Panc1 (cell line): ENCODE data around the gene ROR1. TPM values are rescaled to one million over a fixed set of nuclear protein-coding genes. Genes with fewer than 3 reads are reported as not detected.
A peak's percentile ranks its signal among the peaks of the same experiment; 100 is the strongest.

Experiments used
- ATAC-seq: fragments of 200-7000 bp; cut with Tn5 transposase; 2 replicates; pipeline ENCODE4 v1.9.1; 2020; ENCODE audit warnings: mild to moderate bottlenecking, moderate library complexity
- BruUV-seq: library from RNA; stranded (reverse); fragments of 400-500 nt; replicated peaks from 2 replicates; lab custom pipeline; 2021; lab: Mats Ljungman, UMichigan
- CTCF ChIA-PET: fragments of 300-600 bp; sonication (Branson Sonifier 250); formaldehyde crosslinking; loops from one replicate; lab custom pipeline; 2022; ENCODE audit warnings: antibody characterized with exemption; lab: Charles Lee
- POLR2A ChIA-PET: fragments of 300-600 bp; sonication (Branson Sonifier 250); formaldehyde crosslinking; loops from one replicate; lab custom pipeline; 2022; ENCODE audit warnings: antibody characterized with exemption; lab: Charles Lee
- DNase-seq: peaks from one replicate; pipeline ENCODE4 v3.0.0-alpha.2; 2010; ENCODE audit warnings: low read depth, low spot score
- H3K27ac ChIP-seq: 2 replicates; pipeline ENCODE4 v1.5.1; 2011; ENCODE audit warnings: mild to moderate bottlenecking, low read length, inconsistent platforms
- H3K27me3 ChIP-seq: fragments of 200-500 bp; sonication (Bioruptor generic); 2 replicates; pipeline ENCODE4 v1.6.0; 2014; ENCODE audit warnings: low read length, inconsistent platforms; ENCODE audit not compliant: control insufficient read depth, insufficient read depth
- H3K36me3 ChIP-seq: fragments of 200-500 bp; sonication (Bioruptor generic); 2 replicates; pipeline ENCODE4 v1.5.1; 2014; ENCODE audit warnings: inconsistent platforms, mild to moderate bottlenecking, low read length, moderate library complexity; ENCODE audit not compliant: control insufficient read depth, insufficient read depth
- H3K4me1 ChIP-seq: 2 replicates; pipeline ENCODE4 v1.5.1; 2011; ENCODE audit warnings: inconsistent platforms, mild to moderate bottlenecking, low read length, moderate library complexity; ENCODE audit not compliant: control insufficient read depth, insufficient read depth
- H3K4me3 ChIP-seq, 2 experiments: 2 replicates each; pipeline ENCODE4 v1.5.1; 2011 to 2012; ENCODE audit warnings: low read depth in 2 of 2, low read length in 2 of 2, mild to moderate bottlenecking in 2 of 2, inconsistent platforms in 1 of 2, moderate library complexity in 1 of 2
- H3K9me3 ChIP-seq: fragments of 200-500 bp; sonication (Bioruptor generic); 2 replicates; pipeline ENCODE4 v1.5.1; 2014; ENCODE audit warnings: low read depth, mild to moderate bottlenecking, inconsistent platforms, low read length, moderate library complexity; ENCODE audit not compliant: control insufficient read depth, insufficient read depth
- POLR2AphosphoS5 ChIP-seq: IDR thresholded peaks from 2 replicates; pipeline ENCODE4 v1.6.1; 2012; ENCODE audit warnings: mild to moderate bottlenecking, low read depth, low read length, moderate library complexity
- SIN3A ChIP-seq: IDR thresholded peaks from 2 replicates; pipeline ENCODE4 v1.6.1; 2012; ENCODE audit warnings: low read depth, mild to moderate bottlenecking, low read length, moderate library complexity, borderline replicate concordance; ENCODE audit not compliant: insufficient read depth
- TCF7L2 ChIP-seq: IDR thresholded peaks from 2 replicates; pipeline ENCODE4 v1.6.1; 2011; ENCODE audit warnings: mild to moderate bottlenecking, low read depth, low read length, inconsistent platforms
- in situ Hi-C: cut with HindIII; loops from 2 replicates; pipeline ENCODE4 v1.10.0; 2016; ENCODE audit warnings: low sequenced_read_pairs, low pct_unique_long_range_greater_than_20kb
- intact Hi-C: fragments of 100-400 bp; cut with micrococcal nuclease; formaldehyde crosslinking; loops from one replicate; pipeline ENCODE4 v1.10.0; 2022; ENCODE audit not compliant: unreplicated experiment
- total RNA-seq: library from RNA; stranded (reverse); gene quantifications from one replicate; pipeline ENCODE4 v1.2.1, GENCODE V29; 2021; ENCODE audit not compliant: unreplicated experiment
- TF ChIP-seq, protein P1 (sequence below): fragments of 450-650 bp; IDR thresholded peaks from 2 replicates; pipeline ENCODE4 v1.5.1; 2017; ENCODE audit warnings: mild to moderate bottlenecking
- TF ChIP-seq, protein P2 (sequence below), 2 experiments: IDR thresholded peaks; 2 replicates each; pipeline ENCODE4 v1.6.1; 2011 to 2012; ENCODE audit warnings: low read depth in 2 of 2, control low read depth in 1 of 2, low read length in 1 of 2, mild to moderate bottlenecking in 1 of 2, moderate library complexity in 1 of 2; ENCODE audit not compliant: insufficient read depth in 1 of 2

ROR1 gene
- total RNA-seq, 1 experiment from 2014 or later, result 19.3 TPM

DNA sequence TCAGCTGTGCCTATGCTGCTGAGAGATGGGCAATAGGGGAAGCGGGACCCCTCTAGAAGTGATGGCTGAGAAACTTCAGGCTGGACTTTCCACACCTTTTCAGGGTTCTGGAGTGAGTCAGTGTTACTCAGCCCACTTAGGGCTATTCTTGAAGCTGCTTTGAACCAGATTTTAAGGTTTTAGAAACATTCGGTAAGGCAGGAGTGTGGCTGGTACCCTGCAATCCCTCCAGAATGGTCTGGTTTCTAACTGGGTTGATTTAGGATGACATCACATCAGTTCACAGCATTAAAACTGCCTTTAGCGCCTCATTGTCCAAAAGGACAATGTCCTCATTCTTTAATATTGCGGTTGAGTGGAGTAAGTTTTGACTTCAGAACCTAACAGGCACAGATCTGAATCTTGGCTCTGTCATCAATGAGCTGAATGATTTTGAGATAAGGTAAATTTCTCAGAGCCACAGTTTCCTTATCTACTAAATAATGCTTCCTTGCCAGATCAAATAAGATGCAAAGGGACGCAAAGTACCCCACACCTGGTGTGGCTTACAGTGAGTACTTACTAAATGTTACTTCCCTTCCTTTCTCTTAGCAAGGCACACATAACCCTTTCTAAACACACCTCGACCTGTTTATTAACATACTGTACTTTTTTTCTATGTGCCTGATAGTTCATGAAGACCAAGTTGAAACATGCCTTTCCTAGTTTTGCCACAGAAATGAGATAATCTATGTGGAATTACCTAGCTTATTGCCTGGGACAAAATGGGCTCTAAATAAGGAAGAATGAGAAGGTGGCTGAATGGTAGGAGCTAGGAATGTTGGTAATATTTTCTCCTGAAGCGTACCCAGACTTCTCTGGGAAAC is 209.8 kb downstream of the ROR1 start:
- no peak for ATAC-seq
- BruUV-seq, result no TSS peak
- no peak overlapping the region for H3K27ac ChIP-seq
- ChIA-PET POLR2A (no interaction called here), CTCF (no interaction called here)
- no peaks in the 10 kb centered on the region for H3K9me3 ChIP-seq
- intact Hi-C loops, result no loop called here
- no peaks in the 10 kb centered on the region for H3K27me3 ChIP-seq
- H3K4me1 ChIP-seq, result peaks cover 16% of the 10 kb centered on the region; the same call in 1 of the 2 replicates
- no peak for DNase-seq
- TF ChIP-seq, protein P1, sequence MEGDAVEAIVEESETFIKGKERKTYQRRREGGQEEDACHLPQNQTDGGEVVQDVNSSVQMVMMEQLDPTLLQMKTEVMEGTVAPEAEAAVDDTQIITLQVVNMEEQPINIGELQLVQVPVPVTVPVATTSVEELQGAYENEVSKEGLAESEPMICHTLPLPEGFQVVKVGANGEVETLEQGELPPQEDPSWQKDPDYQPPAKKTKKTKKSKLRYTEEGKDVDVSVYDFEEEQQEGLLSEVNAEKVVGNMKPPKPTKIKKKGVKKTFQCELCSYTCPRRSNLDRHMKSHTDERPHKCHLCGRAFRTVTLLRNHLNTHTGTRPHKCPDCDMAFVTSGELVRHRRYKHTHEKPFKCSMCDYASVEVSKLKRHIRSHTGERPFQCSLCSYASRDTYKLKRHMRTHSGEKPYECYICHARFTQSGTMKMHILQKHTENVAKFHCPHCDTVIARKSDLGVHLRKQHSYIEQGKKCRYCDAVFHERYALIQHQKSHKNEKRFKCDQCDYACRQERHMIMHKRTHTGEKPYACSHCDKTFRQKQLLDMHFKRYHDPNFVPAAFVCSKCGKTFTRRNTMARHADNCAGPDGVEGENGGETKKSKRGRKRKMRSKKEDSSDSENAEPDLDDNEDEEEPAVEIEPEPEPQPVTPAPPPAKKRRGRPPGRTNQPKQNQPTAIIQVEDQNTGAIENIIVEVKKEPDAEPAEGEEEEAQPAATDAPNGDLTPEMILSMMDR, result no peak
- TF ChIP-seq SIN3A (no peak), POLR2AphosphoS5 (no peak), TCF7L2 (no peak)
- TF ChIP-seq, protein P2, sequence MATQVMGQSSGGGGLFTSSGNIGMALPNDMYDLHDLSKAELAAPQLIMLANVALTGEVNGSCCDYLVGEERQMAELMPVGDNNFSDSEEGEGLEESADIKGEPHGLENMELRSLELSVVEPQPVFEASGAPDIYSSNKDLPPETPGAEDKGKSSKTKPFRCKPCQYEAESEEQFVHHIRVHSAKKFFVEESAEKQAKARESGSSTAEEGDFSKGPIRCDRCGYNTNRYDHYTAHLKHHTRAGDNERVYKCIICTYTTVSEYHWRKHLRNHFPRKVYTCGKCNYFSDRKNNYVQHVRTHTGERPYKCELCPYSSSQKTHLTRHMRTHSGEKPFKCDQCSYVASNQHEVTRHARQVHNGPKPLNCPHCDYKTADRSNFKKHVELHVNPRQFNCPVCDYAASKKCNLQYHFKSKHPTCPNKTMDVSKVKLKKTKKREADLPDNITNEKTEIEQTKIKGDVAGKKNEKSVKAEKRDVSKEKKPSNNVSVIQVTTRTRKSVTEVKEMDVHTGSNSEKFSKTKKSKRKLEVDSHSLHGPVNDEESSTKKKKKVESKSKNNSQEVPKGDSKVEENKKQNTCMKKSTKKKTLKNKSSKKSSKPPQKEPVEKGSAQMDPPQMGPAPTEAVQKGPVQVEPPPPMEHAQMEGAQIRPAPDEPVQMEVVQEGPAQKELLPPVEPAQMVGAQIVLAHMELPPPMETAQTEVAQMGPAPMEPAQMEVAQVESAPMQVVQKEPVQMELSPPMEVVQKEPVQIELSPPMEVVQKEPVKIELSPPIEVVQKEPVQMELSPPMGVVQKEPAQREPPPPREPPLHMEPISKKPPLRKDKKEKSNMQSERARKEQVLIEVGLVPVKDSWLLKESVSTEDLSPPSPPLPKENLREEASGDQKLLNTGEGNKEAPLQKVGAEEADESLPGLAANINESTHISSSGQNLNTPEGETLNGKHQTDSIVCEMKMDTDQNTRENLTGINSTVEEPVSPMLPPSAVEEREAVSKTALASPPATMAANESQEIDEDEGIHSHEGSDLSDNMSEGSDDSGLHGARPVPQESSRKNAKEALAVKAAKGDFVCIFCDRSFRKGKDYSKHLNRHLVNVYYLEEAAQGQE (IDR thresholded peaks at IDR 0.05; ENCODE audit: insufficient read depth in 1 of 2, low read depth in 2 of 2, low read length in 1 of 2), result no peak
- no peak overlapping the region for H3K4me3 ChIP-seq
- H3K36me3 ChIP-seq, result no peaks in the 10 kb centered on the region
- in situ Hi-C loops, result no loop called here

DNA sequence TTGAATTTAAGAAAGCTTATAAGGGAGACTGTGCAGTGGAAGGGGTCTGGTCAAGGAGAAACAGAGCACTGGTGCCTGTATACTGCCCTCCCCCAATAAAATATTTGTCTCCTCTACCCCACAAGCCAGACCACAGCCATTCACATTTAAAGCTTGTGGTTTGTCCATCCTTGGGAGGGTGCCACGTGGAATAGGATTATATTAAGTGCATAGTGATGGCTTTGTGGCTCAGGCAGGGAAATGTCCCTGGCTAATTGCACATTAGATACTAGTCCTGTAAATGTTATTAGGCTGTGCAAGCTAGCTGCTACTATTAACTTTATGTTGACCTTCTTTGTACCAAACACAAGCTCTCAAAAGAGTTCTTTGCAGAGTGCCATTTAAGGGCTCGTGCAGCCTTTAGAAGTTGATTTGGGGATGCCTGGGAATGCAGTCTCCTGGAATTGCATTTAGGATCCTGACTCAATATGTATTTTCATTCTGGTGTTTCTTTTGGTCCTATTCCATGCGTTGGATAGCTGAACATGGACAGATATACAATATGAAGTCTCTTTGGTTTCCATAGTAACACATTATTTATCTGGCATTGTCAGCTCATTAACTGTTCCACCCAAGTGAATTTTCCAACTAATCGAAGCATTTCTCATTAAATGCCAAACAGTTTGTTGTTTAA is 210.6 kb downstream of the ROR1 start:
- no TSS peak for BruUV-seq
- Histone ChIP-seq H3K27me3 (no peaks in the 10 kb centered on the region), H3K4me1 (peaks cover 16% of the 10 kb centered on the region; the same call in 1 of the 2 replicates), H3K4me3 (no peak overlapping the region), H3K9me3 (no peaks in the 10 kb centered on the region), H3K36me3 (no peaks in the 10 kb centered on the region), H3K27ac (no peak overlapping the region)
- ATAC-seq, result 0 out of 2 replicates have a peak, but pooled peaks have one; percentile 25
- intact Hi-C loops, result no loop called here
- DNase-seq, result no peak
- no peak for TF ChIP-seq POLR2AphosphoS5
- TF ChIP-seq TCF7L2, result no peak
- no peak for TF ChIP-seq SIN3A
- TF ChIP-seq, protein P2 (IDR thresholded peaks at IDR 0.05; ENCODE audit: insufficient read depth in 1 of 2, low read depth in 2 of 2, low read length in 1 of 2), result no peak
- TF ChIP-seq, protein P1, result no peak
- CTCF ChIA-PET, result no interaction called here
- in situ Hi-C loops, result no loop called here
- POLR2A ChIA-PET, result no interaction called here
